Measurements from ENCODE around the gene THY1.

DNA sequence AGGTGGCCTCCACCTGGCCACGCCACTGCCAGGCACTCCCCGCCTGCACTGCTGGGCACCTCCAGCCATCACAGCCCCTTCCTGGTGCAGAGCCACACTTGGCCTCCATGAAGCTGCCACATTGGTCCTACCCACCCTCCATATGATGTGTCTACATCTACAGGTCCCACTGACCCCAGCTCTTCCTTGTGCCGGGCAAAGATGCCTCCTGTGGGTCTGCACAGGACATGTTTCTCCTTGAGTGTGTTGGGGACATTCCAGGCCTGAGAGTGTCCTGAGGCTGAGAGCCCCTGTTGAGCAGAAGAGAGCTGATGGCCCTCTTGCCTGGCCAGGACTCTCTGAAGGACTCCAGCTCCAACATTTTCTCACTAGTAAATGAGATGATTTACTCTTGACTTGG, 7.5 kb downstream of the THY1 start:
- no peak for TF ChIP-seq CTBP1 (IDR thresholded peaks at IDR 0.05; ENCODE audit: borderline replicate concordance)
- TF ChIP-seq ARNT (IDR thresholded peaks at IDR 0.05), result no peak
- no peak for TF ChIP-seq SP1 (IDR thresholded peaks at IDR 0.05)
- TF ChIP-seq HDGF (IDR thresholded peaks at IDR 0.05; ENCODE audit: borderline replicate concordance), result no peak
- no peak for TF ChIP-seq BHLHE40 (IDR thresholded peaks at IDR 0.05; ENCODE audit: borderline replicate concordance)
- no peak for TF ChIP-seq LEF1 (IDR thresholded peaks at IDR 0.05; ENCODE audit: borderline replicate concordance)
- no peak for TF ChIP-seq FOXA1 (IDR thresholded peaks at IDR 0.05)
- no peak for TF ChIP-seq FOXK2 (IDR thresholded peaks at IDR 0.05)
- TF ChIP-seq FOXM1 (IDR thresholded peaks at IDR 0.05; ENCODE audit: borderline replicate concordance), result no peak
- no peak for TF ChIP-seq TARDBP (IDR thresholded peaks at IDR 0.05)
- TF ChIP-seq ZNF384 (IDR thresholded peaks at IDR 0.05), result no peak
- TF ChIP-seq, protein P1, sequence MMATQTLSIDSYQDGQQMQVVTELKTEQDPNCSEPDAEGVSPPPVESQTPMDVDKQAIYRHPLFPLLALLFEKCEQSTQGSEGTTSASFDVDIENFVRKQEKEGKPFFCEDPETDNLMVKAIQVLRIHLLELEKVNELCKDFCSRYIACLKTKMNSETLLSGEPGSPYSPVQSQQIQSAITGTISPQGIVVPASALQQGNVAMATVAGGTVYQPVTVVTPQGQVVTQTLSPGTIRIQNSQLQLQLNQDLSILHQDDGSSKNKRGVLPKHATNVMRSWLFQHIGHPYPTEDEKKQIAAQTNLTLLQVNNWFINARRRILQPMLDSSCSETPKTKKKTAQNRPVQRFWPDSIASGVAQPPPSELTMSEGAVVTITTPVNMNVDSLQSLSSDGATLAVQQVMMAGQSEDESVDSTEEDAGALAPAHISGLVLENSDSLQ (IDR thresholded peaks at IDR 0.05), result no peak
